Mammary epithelial cell (primary cell): ENCODE measurements around the gene RPSA.

Experiments
- CTCF ChIP-seq, 2 donors: IDR thresholded peaks in 1 of 2; conservative IDR thresholded peaks in 1 of 2; 2 replicates each; pipeline ENCODE4 v1.5.1; 2011 to 2012; ENCODE audit warnings: inconsistent platforms in 2 of 2, low read length in 2 of 2, mild to moderate bottlenecking in 2 of 2, control low read depth in 1 of 2, low read depth in 1 of 2; ENCODE audit not compliant: insufficient read depth in 1 of 2; ENCODE audit errors: extremely low read depth in 1 of 2
- EZH2 ChIP-seq: IDR thresholded peaks from 2 replicates; pipeline ENCODE4 v1.6.1; 2012; ENCODE audit warnings: low read length, inconsistent platforms, borderline replicate concordance

- TF ChIP-seq EZH2 (no peak), CTCF (conservative IDR thresholded peaks at IDR 0.05 in 1 of 2, IDR thresholded peaks at IDR 0.05 in 1 of 2; ENCODE audit: extremely low read depth in 1 of 2, insufficient read depth in 1 of 2, low read depth in 1 of 2, low read length in 2 of 2) (no peak)
These were observed 2.2 kb downstream of the RPSA start for GRCh38 chr3:39408493-39409372.
